Stimulated activated naive CD8-positive, alpha-beta T cell treated with anti-CD3 and anti-CD28 coated beads, Interleukin-15, Interleukin-2, amounts not matched to agents 100 ng/mL and 50 ng/mL, for 24 hours (primary cell): ENCODE data around the gene ARAP2.
"Not testable (repeated sequence)": the region's sequence is repeated elsewhere in the genome, so short reads cannot be mapped to it uniquely, and the experiment has no call there.

Experiments used
- H3K27ac Mint-ChIP-seq: one replicate; pipeline ENCODE4 v1.8.0; 2021; ENCODE audit warnings: mild to moderate bottlenecking, mixed read lengths
- H3K27me3 Mint-ChIP-seq: one replicate; pipeline ENCODE4 v1.8.0; 2021; ENCODE audit warnings: mixed read lengths
- H3K36me3 Mint-ChIP-seq: one replicate; pipeline ENCODE4 v1.8.0; 2021; ENCODE audit warnings: low read depth, mixed read lengths
- H3K4me1 Mint-ChIP-seq: one replicate; pipeline ENCODE4 v1.8.0; 2021; ENCODE audit warnings: low read depth, mixed read lengths
- H3K4me3 Mint-ChIP-seq: one replicate; pipeline ENCODE4 v1.8.0; 2021; ENCODE audit warnings: mild to moderate bottlenecking, mixed read lengths
- H3K9me3 Mint-ChIP-seq: one replicate; pipeline ENCODE4 v1.8.0; 2021; ENCODE audit warnings: mixed read lengths

The ARAP2 gene

DNA sequence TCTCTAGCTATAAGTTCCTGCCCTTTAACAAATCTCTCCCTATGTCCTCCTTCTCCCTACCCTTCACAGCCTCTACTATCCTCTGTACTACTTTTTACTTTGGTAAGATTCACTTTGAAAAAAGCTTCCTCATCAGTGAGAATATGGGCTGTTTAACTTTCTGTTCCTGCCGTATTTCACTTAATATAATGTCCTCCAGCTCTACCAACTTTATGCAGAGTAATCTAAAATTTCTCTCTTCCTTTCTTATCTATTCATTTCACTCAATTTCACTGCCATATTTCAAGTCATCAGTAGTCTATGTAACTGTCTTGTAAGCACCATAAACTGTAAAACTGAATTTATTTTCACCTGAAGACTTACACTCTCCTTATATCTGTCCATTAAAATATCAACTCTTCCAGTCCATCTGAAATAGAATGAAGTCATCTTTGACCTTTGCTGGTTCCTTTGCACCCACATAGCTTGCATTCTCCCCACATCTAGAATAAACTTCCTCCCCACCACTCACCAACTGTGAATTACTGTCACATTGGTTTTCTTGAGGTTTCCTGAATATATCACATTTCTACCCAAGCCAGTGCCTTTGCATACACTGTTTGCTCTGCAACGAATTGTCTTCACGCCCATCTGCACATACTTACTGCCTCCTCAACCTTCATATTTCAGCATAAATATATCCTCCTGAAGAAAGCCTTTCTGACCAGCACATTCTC lies 54.6 kb downstream of the ARAP2 start:
- Mint-ChIP-seq H3K27me3 (no peaks in the 10 kb centered on the region), H3K9me3 (no peaks in the 10 kb centered on the region), H3K4me1 (peaks cover 26% of the 10 kb centered on the region), H3K36me3 (peaks cover 23% of the 10 kb centered on the region), H3K4me3 (peak overlapping the region; percentile 25), H3K27ac (peak overlapping the region; percentile 64)

DNA sequence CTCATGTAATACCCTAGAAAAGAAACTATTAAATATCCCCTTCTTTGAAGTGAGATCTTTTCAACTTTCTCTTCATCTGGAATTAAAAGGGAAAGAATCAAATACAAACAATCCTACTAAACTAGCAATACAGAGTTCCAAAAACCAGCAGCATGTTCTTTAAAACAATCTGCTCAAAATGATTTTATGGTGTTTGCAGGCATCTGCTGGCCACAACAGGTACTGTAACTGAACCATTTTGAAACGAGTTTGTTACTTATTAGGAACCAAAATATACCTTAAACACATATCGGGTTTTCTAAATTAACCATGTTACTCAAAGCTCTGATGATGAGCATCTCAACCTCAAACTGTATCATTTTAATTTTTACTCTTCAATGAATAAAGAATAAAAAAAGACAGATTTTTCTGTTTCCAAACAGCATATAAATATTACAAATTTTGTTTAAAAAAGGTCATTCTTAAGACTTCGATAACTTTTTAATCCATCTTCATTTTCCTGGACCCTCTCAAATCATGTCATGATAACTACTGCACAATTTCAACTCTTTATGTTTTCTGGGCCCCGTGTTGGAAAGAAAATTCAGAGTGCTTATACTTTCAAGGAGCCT lies 56.5 kb downstream of the ARAP2 start:
- H3K9me3 Mint-ChIP-seq, result no peaks in the 10 kb centered on the region
- peaks cover 16% of the 10 kb centered on the region for H3K36me3 Mint-ChIP-seq
- no peak overlapping the region for H3K4me3 Mint-ChIP-seq
- no peaks in the 10 kb centered on the region for H3K27me3 Mint-ChIP-seq
- peaks cover 26% of the 10 kb centered on the region for H3K4me1 Mint-ChIP-seq
- H3K27ac Mint-ChIP-seq, result no peak overlapping the region

DNA sequence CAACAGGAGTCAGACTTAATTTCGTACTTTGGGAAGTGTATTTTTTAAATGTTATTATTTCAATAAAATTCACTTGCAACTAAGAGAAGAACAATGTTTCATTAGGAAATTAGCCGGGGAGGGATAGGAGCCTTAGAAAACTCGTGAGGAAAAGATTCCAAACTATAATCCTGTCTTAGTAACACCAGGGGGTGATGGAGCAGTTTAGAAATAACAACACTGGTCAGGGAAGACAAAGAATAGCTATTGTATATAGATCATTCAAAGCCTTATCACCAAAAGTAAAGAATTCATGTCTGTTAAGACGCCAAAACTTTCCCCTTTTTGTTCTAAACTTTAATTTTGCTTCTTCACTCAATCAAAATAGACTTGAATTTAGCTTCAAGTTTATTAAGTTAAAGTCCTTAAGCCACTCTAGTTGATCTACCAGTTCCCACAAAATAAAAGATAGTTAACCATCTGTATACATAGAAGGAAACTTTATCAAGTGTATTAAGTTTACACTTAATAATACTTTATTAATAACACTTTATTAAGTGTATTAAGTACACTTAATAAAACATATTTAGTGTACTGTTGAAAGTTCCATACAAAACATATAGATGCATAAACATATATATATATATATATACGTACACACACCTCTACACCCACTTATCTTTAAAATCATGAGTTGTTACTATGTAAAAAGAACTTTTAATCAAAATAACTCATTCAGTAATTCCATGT lies 60.5 kb downstream of the ARAP2 start:
- H3K4me3 Mint-ChIP-seq, result no peak overlapping the region
- no peaks in the 10 kb centered on the region for H3K9me3 Mint-ChIP-seq
- H3K4me1 Mint-ChIP-seq, result no peaks in the 10 kb centered on the region
- no peaks in the 10 kb centered on the region for H3K27me3 Mint-ChIP-seq
- no peak overlapping the region for H3K27ac Mint-ChIP-seq
- H3K36me3 Mint-ChIP-seq, result peaks cover 16% of the 10 kb centered on the region

DNA sequence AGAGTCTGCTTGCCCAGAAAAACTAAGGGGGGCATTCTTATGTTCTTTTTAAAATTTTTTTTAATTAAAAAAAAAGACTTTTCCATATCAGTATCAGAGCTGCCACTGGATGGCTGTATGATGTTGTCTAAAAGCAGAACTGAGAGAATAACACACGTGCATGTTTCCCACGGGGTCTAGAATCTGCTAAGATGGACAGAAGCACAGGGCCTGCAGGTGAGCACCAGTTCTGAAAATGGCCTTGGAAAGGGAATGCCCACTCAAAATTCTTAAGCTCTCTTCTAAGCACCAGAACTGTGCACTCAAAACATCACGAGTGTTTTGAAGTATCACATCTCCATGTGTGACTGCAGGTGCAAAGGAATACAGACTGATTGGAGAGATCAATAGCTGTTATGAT lies 61.1 kb downstream of the ARAP2 start:
- Mint-ChIP-seq H3K27me3 (no peaks in the 10 kb centered on the region), H3K36me3 (peaks cover 22% of the 10 kb centered on the region), H3K27ac (no peak overlapping the region), H3K4me3 (no peak overlapping the region), H3K9me3 (no peaks in the 10 kb centered on the region), H3K4me1 (no peaks in the 10 kb centered on the region)

DNA sequence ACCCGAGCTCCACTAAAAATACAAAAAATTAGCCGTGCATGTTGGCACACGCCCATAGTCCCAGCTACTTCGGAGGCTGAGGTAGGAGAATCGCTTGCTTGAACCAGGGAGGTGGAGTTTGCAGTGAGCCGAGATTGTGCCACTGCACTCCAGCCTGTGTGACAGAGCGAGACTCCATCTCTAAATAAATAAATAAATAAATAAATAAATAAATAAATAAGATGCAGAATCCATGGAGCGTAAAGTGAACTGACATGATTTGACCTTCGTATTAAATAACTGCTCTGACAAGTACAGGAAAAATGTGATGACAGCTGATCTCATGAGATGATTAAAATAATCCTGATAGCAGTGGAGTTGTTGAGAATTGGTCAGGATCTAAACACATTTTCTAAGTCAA lies 62.0 kb downstream of the ARAP2 start:
- H3K9me3 Mint-ChIP-seq, H3K4me1 Mint-ChIP-seq, H3K4me3 Mint-ChIP-seq, H3K27me3 Mint-ChIP-seq: not testable (repeated sequence)
- Mint-ChIP-seq H3K36me3 (peaks cover 23% of the 10 kb centered on the region), H3K27ac (peak overlapping the region; percentile 5)

DNA sequence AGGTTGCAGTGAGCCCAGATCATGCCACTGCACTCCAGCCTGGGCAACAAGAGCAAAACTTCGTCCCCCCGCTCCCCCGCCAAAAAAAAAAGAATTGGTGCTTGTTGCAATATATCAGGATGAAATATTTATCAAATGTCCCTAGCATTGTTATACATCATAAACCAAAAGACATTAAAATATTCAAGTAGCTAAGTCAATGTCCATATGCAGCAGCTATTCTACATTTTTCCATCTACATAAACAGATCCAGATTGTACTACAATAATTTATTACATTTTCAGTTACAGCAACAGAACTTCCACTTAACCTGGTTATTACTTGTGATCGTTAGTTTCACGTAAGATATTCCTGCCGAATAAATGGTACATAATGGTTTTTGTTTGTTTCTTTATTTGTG lies 64.1 kb downstream of the ARAP2 start:
- Mint-ChIP-seq H3K4me1 (no peaks in the 10 kb centered on the region), H3K27ac (no peak overlapping the region), H3K4me3 (no peak overlapping the region), H3K9me3 (no peaks in the 10 kb centered on the region), H3K36me3 (peaks cover 28% of the 10 kb centered on the region), H3K27me3 (no peaks in the 10 kb centered on the region)

DNA sequence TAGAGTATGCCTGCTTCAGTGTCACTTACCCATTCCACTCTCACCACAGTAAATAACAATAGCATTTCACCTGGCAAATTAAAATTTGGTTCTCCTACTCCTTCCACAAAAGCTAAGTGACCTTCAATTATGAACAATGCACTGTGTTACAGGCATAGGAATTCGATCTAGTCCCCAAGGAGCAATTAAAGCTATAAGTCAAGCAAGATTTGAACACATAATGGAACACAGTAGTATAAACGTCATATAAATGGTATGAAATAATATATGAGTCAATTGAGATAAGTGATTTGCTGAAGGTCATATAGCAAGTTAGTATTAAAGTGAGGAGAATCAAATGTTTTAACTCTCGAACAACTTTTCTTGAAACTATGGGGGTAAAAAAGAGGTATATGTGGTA lies 65.8 kb downstream of the ARAP2 start:
- Mint-ChIP-seq H3K4me1 (no peaks in the 10 kb centered on the region), H3K4me3 (no peak overlapping the region), H3K36me3 (peaks cover 41% of the 10 kb centered on the region), H3K9me3 (no peaks in the 10 kb centered on the region), H3K27me3 (no peaks in the 10 kb centered on the region), H3K27ac (no peak overlapping the region)

DNA sequence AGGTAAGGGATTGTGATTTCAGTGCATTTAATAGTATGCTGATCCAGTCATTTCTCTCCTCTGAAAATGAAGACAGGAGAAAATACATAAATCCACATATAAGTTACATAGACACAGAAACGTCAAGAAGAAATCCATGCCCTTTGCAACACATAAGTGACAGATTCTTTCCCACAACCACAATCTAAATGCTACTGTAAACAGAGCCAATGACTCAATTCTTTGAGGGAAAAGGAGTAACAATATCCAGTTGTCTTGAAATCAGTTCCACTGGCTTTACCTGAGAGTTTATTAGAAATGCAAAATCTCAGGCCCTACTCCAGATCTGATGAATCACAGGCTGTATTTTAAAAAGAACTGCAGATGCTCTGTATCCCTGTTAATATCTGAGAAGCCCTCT lies 66.4 kb downstream of the ARAP2 start:
- Mint-ChIP-seq H3K4me3 (no peak overlapping the region), H3K27ac (no peak overlapping the region), H3K9me3 (no peaks in the 10 kb centered on the region), H3K36me3 (peaks cover 41% of the 10 kb centered on the region), H3K27me3 (no peaks in the 10 kb centered on the region), H3K4me1 (no peaks in the 10 kb centered on the region)

DNA sequence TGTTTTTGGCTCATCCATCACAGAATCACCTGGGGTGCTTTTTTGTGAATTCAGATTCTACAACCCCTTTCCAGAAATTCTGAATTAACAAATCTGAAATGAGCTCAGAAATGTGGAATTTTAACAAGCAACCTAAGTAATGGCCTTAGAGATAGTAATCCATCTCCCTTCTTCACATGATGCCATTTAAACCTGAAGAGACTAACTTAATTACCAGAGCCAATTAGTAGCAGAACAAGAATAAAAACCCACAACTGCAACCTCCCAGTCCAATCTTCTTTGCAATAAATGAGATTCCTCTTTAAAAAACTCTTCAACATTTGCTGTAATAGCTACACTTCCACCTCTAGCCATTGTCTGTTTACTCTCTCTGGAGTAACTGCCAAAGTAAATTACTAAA lies 69.7 kb downstream of the ARAP2 start:
- H3K4me1 Mint-ChIP-seq, result peaks cover 3% of the 10 kb centered on the region
- no peaks in the 10 kb centered on the region for H3K27me3 Mint-ChIP-seq
- H3K4me3 Mint-ChIP-seq, result no peak overlapping the region
- no peaks in the 10 kb centered on the region for H3K9me3 Mint-ChIP-seq
- H3K36me3 Mint-ChIP-seq, result peaks cover 43% of the 10 kb centered on the region
- no peak overlapping the region for H3K27ac Mint-ChIP-seq

DNA sequence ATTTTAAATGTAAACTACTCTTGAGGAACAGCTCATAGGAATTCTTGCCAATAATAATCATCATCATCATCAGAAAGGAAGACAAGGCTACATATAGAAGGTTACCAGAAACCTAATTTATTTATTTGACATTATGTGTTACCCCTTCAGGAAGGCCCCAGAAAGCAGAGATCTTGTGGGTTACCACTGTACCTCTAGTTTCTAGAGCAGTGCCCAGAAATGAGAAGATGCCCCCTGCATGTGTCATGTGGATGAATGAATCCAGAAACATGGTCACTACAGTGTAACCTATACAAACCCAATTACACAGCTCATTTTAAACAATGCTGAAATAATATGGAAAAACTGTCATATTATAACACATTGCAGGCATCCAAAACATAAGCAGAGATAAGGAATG lies 70.4 kb downstream of the ARAP2 start:
- Mint-ChIP-seq H3K27ac (no peak overlapping the region), H3K4me1 (peaks cover 7% of the 10 kb centered on the region), H3K9me3 (no peaks in the 10 kb centered on the region), H3K36me3 (peaks cover 44% of the 10 kb centered on the region), H3K27me3 (no peaks in the 10 kb centered on the region), H3K4me3 (no peak overlapping the region)

DNA sequence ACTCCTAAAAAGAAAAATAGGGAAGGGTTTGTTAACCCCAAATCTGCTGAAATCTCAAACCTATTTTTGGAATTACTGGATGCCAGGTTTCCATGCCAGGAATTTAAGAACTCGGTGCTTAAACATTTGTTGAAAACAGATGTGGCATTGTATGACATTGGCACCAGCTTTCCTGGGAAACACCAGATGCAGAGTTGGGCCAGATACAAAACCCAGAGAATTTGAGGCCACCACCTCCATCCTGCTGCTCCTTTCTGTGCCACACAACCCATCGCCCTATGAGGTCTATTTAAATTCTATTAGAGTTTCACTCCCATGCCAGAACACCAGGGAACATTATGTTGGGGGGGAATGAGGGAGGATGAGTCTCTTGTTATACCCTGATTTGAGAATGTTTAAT lies 71.7 kb downstream of the ARAP2 start:
- H3K36me3 Mint-ChIP-seq, result peaks cover 37% of the 10 kb centered on the region
- peaks cover 14% of the 10 kb centered on the region for H3K4me1 Mint-ChIP-seq
- no peak overlapping the region for H3K4me3 Mint-ChIP-seq
- H3K27ac Mint-ChIP-seq, result no peak overlapping the region
- H3K27me3 Mint-ChIP-seq, result no peaks in the 10 kb centered on the region
- no peaks in the 10 kb centered on the region for H3K9me3 Mint-ChIP-seq

DNA sequence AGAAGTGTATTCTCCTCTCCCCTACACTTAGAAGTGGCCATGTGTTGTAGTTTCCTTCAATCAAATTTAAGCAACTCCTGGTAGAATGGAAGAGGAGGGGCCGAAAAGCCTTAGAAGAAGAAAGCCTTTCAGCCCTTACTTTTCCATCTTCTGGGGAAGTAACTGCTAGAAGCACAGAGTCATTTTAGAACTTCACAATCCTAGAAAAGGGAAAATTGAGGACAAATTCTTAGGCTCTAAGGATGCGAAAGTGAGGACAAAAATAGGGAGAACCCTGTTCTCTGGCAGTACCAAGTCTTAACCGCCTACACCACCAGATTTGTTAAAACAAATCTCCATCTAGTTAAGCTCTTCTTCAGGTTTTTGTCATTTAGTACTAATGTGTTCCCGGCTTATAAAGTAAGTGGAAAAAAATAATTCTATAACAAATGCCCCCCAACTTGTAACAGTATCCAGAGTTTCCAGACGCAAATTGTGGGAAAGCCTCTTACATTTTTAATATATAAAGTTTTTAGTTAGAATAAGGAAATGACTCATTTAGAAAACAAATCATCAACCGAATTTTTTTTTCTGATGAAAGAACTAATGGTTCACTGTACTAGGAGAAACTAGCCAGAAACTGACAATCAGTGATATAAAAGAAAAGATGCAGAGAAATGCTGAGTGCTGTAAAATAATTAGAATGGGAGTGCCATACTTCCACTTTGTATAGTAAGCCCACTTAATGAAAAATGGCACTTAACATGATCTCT lies 76.0 kb downstream of the ARAP2 start:
- Mint-ChIP-seq H3K4me1 (peaks cover 18% of the 10 kb centered on the region), H3K27me3 (no peaks in the 10 kb centered on the region), H3K36me3 (peaks cover 36% of the 10 kb centered on the region), H3K4me3 (no peak overlapping the region), H3K27ac (no peak overlapping the region), H3K9me3 (no peaks in the 10 kb centered on the region)

DNA sequence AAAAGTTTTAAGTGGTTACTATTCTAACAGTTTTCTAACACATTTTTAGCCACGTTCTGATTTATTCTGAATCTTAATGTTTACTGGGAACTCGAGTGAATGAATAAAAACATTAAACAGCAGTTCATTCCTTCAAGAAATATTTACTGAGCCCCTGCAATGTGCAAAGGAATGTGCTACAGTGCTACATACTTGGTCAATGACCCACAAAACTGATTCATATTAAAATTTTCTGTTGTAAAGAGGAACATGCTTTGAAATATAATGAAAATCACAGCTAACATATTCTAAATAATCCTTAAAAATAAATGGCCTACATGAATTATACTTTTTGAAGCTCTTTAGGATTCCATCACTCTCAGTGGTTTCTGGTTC lies 78.7 kb downstream of the ARAP2 start:
- Mint-ChIP-seq H3K4me3 (no peak overlapping the region), H3K27ac (no peak overlapping the region), H3K9me3 (no peaks in the 10 kb centered on the region), H3K36me3 (peaks cover 48% of the 10 kb centered on the region), H3K27me3 (no peaks in the 10 kb centered on the region), H3K4me1 (peaks cover 22% of the 10 kb centered on the region)

DNA sequence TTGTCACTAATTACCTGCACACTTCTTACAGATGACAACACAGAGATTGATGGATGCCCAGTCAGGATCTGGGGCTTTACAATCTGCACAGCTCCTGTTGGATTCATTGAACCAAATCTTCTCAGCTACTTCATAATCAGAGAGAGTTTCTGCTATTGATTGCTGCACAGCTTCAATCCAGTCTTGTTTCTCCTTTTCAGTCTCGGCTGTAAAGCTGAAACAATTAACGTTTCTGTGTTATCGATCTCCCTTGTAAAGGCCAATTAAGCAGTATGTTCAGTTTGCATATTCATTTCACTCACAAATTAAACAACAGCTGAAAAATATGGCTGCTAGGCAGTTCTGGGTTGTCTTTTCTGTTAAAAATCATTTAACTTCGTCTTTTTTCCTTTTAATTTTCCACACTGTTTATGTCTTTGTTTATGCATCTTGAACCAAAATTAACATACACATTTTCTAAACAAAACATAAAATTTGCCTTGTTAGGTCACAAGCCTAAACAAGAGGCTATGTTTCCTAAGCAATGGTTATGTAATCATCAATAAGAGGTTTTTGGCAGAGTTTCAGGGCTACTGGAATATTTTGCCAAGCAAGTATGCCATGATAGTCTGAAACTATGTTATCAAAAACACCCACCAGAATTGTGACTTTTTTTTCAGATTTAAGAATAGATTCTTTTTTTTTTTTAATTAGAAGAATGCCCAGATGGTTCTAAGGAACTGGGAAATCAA lies 79.2 kb downstream of the ARAP2 start:
- Mint-ChIP-seq H3K4me1 (peaks cover 21% of the 10 kb centered on the region), H3K36me3 (peaks cover 54% of the 10 kb centered on the region), H3K27ac (no peak overlapping the region), H3K9me3 (no peaks in the 10 kb centered on the region), H3K4me3 (no peak overlapping the region), H3K27me3 (no peaks in the 10 kb centered on the region)
